OCI-LY3 (cell line): ENCODE results near the gene MED9.

Experiments used
- EZH2phosphoT487 ChIP-seq: fragments of 200-600 bp; shearing (Covaris generic); IDR thresholded peaks from 2 replicates; pipeline ENCODE4 v1.6.1; 2018; ENCODE audit warnings: antibody characterized with exemption, mixed run types, low read depth
- TF ChIP-seq, protein P1 (sequence below): fragments of 200-600, 300-600 bp; sonication (generic); IDR thresholded peaks from 2 replicates; pipeline ENCODE4 v1.5.1; 2014; ENCODE audit warnings: antibody characterized with exemption, low read length, low read depth

DNA sequence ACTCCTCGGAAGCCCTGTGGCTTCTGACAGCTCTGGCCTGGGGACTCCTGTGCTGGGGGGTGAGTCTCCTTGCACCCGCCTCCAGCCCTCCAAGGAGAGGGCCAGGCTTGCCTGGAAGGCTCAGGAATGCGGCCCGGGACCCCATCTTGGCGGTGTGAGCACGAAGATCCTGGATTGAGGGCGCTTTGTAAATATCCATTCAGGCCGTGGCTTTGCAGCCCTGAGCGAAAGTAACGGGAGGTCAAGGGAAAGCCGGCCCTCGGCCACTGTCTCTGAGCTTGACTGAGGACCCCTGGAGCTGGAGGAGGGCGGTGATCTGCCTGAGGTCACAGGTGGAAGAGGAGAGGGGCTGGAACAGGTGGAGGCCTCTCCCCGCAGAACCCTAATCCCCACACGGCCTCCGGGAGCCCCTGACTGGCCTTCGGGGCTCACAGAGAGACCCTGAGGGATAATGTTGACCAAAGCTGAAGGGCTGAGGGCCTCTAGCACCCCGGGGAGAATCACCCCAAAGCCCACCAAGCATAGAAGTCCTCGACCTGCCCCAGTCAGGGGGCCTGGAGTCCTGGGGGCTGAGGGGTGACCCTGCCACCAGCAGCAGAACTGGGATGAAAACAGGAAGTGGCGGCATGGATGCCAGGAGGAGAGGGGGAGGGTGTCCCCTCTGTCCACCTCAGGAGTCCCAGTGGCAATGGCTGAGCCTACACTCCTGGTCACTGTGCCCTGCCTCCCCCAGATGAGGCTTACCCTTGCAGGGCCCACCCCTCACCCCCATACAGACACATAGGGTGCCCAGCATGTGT lies 27.7 kb downstream of the MED9 start:
- TF ChIP-seq EZH2phosphoT487, result no peak
- TF ChIP-seq, protein P1, sequence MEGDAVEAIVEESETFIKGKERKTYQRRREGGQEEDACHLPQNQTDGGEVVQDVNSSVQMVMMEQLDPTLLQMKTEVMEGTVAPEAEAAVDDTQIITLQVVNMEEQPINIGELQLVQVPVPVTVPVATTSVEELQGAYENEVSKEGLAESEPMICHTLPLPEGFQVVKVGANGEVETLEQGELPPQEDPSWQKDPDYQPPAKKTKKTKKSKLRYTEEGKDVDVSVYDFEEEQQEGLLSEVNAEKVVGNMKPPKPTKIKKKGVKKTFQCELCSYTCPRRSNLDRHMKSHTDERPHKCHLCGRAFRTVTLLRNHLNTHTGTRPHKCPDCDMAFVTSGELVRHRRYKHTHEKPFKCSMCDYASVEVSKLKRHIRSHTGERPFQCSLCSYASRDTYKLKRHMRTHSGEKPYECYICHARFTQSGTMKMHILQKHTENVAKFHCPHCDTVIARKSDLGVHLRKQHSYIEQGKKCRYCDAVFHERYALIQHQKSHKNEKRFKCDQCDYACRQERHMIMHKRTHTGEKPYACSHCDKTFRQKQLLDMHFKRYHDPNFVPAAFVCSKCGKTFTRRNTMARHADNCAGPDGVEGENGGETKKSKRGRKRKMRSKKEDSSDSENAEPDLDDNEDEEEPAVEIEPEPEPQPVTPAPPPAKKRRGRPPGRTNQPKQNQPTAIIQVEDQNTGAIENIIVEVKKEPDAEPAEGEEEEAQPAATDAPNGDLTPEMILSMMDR, result no peak
